HEK293T (cell line): Measurements from ENCODE around the gene MIA3.

Experiments used
- FOXM1 ChIP-seq: fragments of 450-650 bp; IDR thresholded peaks from 2 replicates; pipeline ENCODE4 v1.6.1; 2017; ENCODE audit warnings: mild to moderate bottlenecking, borderline replicate concordance
- LEF1 ChIP-seq: fragments of 450-650 bp; IDR thresholded peaks from 2 replicates; pipeline ENCODE4 v1.6.1; 2017; ENCODE audit warnings: mild to moderate bottlenecking, borderline replicate concordance
- SP1 ChIP-seq: fragments of 450-650 bp; IDR thresholded peaks from 2 replicates; pipeline ENCODE4 v1.6.1; 2017

DNA sequence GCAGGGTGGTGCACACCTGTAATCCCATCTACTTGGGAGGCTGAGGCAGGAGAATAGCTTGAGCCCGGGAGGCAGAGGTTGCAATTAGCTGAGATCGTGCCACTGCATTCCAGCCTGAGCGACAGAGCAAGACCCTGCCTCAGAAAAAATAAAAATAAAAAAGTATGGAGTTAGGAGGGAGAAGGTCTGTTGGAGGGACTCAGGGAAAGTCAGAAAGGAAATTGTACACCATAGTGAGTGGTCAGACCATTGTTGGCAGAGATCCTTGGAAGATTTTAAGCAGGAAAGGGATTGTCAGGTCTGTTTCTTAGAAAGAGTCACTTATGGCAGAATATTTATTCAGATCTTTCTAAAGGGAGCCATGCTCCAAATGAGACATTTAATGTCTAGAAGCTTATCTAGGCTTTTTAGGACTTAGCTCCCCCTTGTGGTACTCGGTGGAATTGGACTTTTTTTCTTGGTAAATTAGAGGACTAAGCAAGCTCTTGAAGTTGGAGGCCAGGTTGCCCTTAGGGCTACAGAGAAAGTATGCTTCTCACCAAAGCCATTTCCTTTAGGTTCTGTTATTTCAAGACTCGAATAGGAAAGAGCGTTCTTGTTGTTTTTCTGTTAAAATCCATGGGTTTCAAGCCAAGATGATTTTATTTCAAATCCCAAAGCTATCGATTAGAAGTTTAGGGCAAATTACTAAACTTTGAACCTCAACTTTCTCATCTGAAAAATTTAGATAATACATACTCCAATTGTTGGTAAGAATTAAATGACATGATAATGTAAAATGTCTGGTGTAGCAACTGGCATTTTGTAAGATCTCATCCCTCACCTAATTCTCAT is 16.5 kb downstream of the MIA3 start:
- TF ChIP-seq FOXM1 (no peak), LEF1 (no peak), SP1 (no peak)
